Measurements from ENCODE around the gene USP10.

DNA sequence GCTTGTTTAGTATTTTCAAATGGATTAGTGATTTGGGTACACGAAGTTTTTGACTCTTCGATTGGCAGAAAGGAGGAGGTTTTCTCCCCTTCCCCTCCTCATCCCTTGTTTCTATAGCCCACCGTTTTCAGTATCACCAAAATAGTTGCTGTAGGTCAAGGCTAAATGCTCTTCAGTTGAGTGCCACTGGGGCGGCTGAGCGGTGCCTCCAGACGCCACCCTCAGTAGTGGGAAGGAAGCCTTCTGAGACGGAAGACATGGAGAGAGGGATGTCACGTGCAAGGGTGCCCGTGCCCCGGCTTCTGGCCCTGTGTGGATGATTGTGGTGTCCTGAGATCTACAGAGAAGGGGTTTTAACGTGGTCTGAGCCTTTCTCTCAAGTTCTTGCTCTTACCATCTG lies 80.3 kb downstream of the USP10 start:
- no peak for TF ChIP-seq CTCF (IDR thresholded peaks at IDR 0.05)
- no peak for TF ChIP-seq POLR2A (IDR thresholded peaks at IDR 0.05)
